Neural cell (in vitro differentiated cells): ENCODE measurements around the gene CHCHD10.

Source experiments
- EZH2 ChIP-seq: fragments of 200-600, 300-800 bp; shearing (Covaris generic), sonication (generic); IDR thresholded peaks from 2 replicates; pipeline ENCODE4 v1.6.1; 2014; ENCODE audit warnings: antibody characterized with exemption, low read length, borderline replicate concordance, mild to moderate bottlenecking; ENCODE audit not compliant: insufficient read depth, poor library complexity, severe bottlenecking
- MXI1 ChIP-seq: fragments of 450-650 bp; conservative IDR thresholded peaks from 2 replicates; pipeline ENCODE4 v1.6.1; 2014; ENCODE audit warnings: antibody characterized with exemption, mild to moderate bottlenecking; ENCODE audit not compliant: poor library complexity, severe bottlenecking
- POLR2AphosphoS5 ChIP-seq: IDR thresholded peaks from 2 replicates; pipeline ENCODE4 v1.6.1; 2012
- RAD21 ChIP-seq: fragments of 450-650 bp; conservative IDR thresholded peaks from 2 replicates; pipeline ENCODE4 v1.6.1; 2014; ENCODE audit warnings: antibody characterized with exemption, mild to moderate bottlenecking, moderate library complexity
- TAF1 ChIP-seq: IDR thresholded peaks from 2 replicates; pipeline ENCODE4 v1.6.1; 2012; ENCODE audit warnings: low read depth
- TF ChIP-seq, protein P1 (sequence below): IDR thresholded peaks from 2 replicates; pipeline ENCODE4 v1.6.1; 2012; ENCODE audit warnings: borderline replicate concordance
- TF ChIP-seq, protein P2 (sequence below): fragments of 450-650 bp; IDR thresholded peaks from 2 replicates; pipeline ENCODE4 v1.5.1; 2014; ENCODE audit warnings: antibody characterized with exemption, mild to moderate bottlenecking, moderate library complexity; ENCODE audit not compliant: poor library complexity, severe bottlenecking

DNA sequence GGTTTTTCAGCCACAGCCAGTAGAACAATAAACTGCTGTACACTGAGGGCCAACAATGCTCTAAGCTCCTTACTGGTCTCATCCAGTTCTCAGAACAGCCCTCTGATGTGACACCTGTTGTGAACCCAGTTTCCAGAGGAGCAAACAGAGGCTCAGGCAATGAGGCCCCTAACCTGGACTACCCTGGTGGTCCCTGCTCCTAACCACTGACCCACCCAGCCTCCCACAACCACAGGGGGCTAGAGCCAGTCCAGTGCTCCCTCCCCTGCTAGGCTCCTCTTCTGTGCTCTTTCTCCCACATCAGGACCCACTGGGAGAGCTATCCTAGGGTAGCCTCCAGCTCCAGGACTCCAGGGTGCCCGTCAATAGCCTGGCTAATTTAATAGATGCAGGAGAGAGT lies 14.9 kb upstream of the CHCHD10 start:
- TF ChIP-seq RAD21 (no peak), POLR2AphosphoS5 (no peak), TAF1 (no peak), EZH2 (no peak), MXI1 (no peak)
- TF ChIP-seq, protein P1, sequence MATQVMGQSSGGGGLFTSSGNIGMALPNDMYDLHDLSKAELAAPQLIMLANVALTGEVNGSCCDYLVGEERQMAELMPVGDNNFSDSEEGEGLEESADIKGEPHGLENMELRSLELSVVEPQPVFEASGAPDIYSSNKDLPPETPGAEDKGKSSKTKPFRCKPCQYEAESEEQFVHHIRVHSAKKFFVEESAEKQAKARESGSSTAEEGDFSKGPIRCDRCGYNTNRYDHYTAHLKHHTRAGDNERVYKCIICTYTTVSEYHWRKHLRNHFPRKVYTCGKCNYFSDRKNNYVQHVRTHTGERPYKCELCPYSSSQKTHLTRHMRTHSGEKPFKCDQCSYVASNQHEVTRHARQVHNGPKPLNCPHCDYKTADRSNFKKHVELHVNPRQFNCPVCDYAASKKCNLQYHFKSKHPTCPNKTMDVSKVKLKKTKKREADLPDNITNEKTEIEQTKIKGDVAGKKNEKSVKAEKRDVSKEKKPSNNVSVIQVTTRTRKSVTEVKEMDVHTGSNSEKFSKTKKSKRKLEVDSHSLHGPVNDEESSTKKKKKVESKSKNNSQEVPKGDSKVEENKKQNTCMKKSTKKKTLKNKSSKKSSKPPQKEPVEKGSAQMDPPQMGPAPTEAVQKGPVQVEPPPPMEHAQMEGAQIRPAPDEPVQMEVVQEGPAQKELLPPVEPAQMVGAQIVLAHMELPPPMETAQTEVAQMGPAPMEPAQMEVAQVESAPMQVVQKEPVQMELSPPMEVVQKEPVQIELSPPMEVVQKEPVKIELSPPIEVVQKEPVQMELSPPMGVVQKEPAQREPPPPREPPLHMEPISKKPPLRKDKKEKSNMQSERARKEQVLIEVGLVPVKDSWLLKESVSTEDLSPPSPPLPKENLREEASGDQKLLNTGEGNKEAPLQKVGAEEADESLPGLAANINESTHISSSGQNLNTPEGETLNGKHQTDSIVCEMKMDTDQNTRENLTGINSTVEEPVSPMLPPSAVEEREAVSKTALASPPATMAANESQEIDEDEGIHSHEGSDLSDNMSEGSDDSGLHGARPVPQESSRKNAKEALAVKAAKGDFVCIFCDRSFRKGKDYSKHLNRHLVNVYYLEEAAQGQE: no peak
- TF ChIP-seq, protein P2, sequence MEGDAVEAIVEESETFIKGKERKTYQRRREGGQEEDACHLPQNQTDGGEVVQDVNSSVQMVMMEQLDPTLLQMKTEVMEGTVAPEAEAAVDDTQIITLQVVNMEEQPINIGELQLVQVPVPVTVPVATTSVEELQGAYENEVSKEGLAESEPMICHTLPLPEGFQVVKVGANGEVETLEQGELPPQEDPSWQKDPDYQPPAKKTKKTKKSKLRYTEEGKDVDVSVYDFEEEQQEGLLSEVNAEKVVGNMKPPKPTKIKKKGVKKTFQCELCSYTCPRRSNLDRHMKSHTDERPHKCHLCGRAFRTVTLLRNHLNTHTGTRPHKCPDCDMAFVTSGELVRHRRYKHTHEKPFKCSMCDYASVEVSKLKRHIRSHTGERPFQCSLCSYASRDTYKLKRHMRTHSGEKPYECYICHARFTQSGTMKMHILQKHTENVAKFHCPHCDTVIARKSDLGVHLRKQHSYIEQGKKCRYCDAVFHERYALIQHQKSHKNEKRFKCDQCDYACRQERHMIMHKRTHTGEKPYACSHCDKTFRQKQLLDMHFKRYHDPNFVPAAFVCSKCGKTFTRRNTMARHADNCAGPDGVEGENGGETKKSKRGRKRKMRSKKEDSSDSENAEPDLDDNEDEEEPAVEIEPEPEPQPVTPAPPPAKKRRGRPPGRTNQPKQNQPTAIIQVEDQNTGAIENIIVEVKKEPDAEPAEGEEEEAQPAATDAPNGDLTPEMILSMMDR: no peak
